GM10248 (cell line): Measurements from ENCODE around the gene SEC24D.

Source experiments
- CTCF ChIA-PET: fragments of 300-600 bp; sonication (Branson Sonifier 250); formaldehyde crosslinking; extraction: SDS; loops from one replicate; lab custom pipeline; 2021; ENCODE audit warnings: antibody characterized with exemption; lab: Yijun Ruan, JAX
- POLR2A ChIA-PET: fragments of 350-650 bp; sonication (Branson Sonifier 250); formaldehyde crosslinking; extraction: SDS; loops from one replicate; lab custom pipeline; 2020; ENCODE audit warnings: antibody characterized with exemption; lab: Yijun Ruan, JAX
- DNase-seq: peaks from one replicate; pipeline ENCODE4 v3.0.0; 2012; ENCODE audit errors: extremely low spot score
- CTCF ChIP-seq: IDR thresholded peaks from 2 replicates; pipeline ENCODE4 v1.5.1; 2012; ENCODE audit warnings: mild to moderate bottlenecking, low read depth; ENCODE audit errors: extremely low read depth, missing control alignments, control extremely low read depth

SEC24D gene

GRCh38 chr4:118757761-118758251, 78.1 kb downstream of the SEC24D start:
- POLR2A ChIA-PET, result no interaction called here
- no peak for DNase-seq
- CTCF ChIA-PET, result interaction anchor here (2.0 kb wide), 1 partner anchor 13 kb away, joined by 4 read pairs; no protein-coding TSS in a partner anchor
- TF ChIP-seq CTCF, result no peak

GRCh38 chr4:118756958-118757357, 79.0 kb downstream of the SEC24D start:
- DNase-seq, result no peak
- ChIA-PET CTCF (interaction anchor here (1.9 to 2.0 kb wide), 2 partner anchors 14 to 16 kb away, joined by 4 to 7 read pairs; no protein-coding TSS in a partner anchor), POLR2A (no interaction called here)
- no peak for TF ChIP-seq CTCF

- POLR2A ChIA-PET, result no interaction called here
- DNase-seq, result no peak
Measured at GRCh38 chr4:118756429-118756828, 79.5 kb downstream of the SEC24D start.

GRCh38 chr4:118755438-118756226, 80.3 kb downstream of the SEC24D start:
- no peak for TF ChIP-seq CTCF
- no peak for DNase-seq
- ChIA-PET POLR2A (no interaction called here), CTCF (interaction anchor here (1.0 to 3.2 kb wide), 7 partner anchors 9 to 16 kb away, joined by 3 to 11 read pairs (median 4); no protein-coding TSS in a partner anchor)

More at GRCh38 chr4:118756429-118756828, 79.5 kb downstream of the SEC24D start:
- CTCF ChIA-PET, result interaction anchor here (1.0 to 3.2 kb wide), 5 partner anchors 11 to 15 kb away, joined by 3 to 11 read pairs (median 4); no protein-coding TSS in a partner anchor
- no peak for TF ChIP-seq CTCF

GRCh38 chr4:118754890-118755289, 81.0 kb downstream of the SEC24D start:
- no peak for TF ChIP-seq CTCF
- ChIA-PET POLR2A (no interaction called here), CTCF (interaction anchor here (1.0 to 3.2 kb wide), 7 partner anchors 9 to 58 kb away, joined by 3 to 11 read pairs (median 4); no protein-coding TSS in a partner anchor)
- DNase-seq, result no peak

GRCh38 chr4:118753685-118754084, 82.2 kb downstream of the SEC24D start:
- no peak for DNase-seq
- POLR2A ChIA-PET, result no interaction called here
- CTCF ChIA-PET, result interaction anchor here (0.6 to 3.2 kb wide), 5 partner anchors 8 to 87 kb away, joined by 3 to 11 read pairs (median 3); no protein-coding TSS in a partner anchor
- no peak for TF ChIP-seq CTCF
